HCT116 (cell line): ENCODE data around the gene ENTR1.

ENCODE experiments used
- EZH2 ChIP-seq: fragments of 200-600 bp; sonication (generic); IDR thresholded peaks from 2 replicates; pipeline ENCODE4 v1.6.1; 2017; ENCODE audit warnings: antibody characterized with exemption, mixed run types
- JUND ChIP-seq: IDR thresholded peaks from 2 replicates; pipeline ENCODE4 v1.6.1; 2012
- REST ChIP-seq: IDR thresholded peaks from 2 replicates; pipeline ENCODE4 v1.6.1; 2012; ENCODE audit warnings: low read depth
- SIN3A ChIP-seq: IDR thresholded peaks from 2 replicates; pipeline ENCODE4 v1.6.1; 2012; ENCODE audit warnings: low read depth

- TF ChIP-seq SIN3A (no peak), EZH2 (no peak), REST (no peak), JUND (no peak)
Measured at GRCh38 chr9:136392538-136393449, 17.6 kb downstream of the ENTR1 start.
